H9 (cell line): ENCODE measurements around the gene ERP29. TPM values are rescaled to one million over a fixed set of nuclear protein-coding genes. Genes with fewer than 3 reads are reported as not detected.

Experiments used
- DNase-seq: peaks from one replicate; pipeline ENCODE4 v3.0.0-alpha.2; 2017
- H2AFZ ChIP-seq: one replicate; pipeline ENCODE4 v1.6.1; 2013; ENCODE audit warnings: mild to moderate bottlenecking, low read length, control low read depth, moderate library complexity
- H2AK5ac ChIP-seq: 2 replicates; pipeline ENCODE4 v1.6.1; 2013; ENCODE audit warnings: low read length, control low read depth, mixed read lengths; ENCODE audit not compliant: insufficient read length
- H2BK120ac ChIP-seq: one replicate; pipeline ENCODE4 v1.6.1; 2013; ENCODE audit warnings: low read depth, mild to moderate bottlenecking, low read length, control low read depth, inconsistent platforms; ENCODE audit not compliant: poor library complexity, severe bottlenecking
- H2BK12ac ChIP-seq: 2 replicates; pipeline ENCODE4 v1.6.1; 2013; ENCODE audit warnings: low read length, control low read depth, mixed read lengths, low read depth; ENCODE audit not compliant: insufficient read length
- H2BK15ac ChIP-seq: 2 replicates; pipeline ENCODE4 v1.6.1; 2013; ENCODE audit warnings: low read depth, low read length, control low read depth
- H2BK20ac ChIP-seq: one replicate; pipeline ENCODE4 v1.6.1; 2013; ENCODE audit warnings: low read depth, mild to moderate bottlenecking, low read length, control low read depth, inconsistent platforms; ENCODE audit not compliant: poor library complexity, severe bottlenecking
- H2BK5ac ChIP-seq: 2 replicates; pipeline ENCODE4 v1.6.1; 2013; ENCODE audit warnings: low read length, control low read depth, mixed read lengths; ENCODE audit not compliant: insufficient read length
- H3K14ac ChIP-seq: 2 replicates; pipeline ENCODE4 v1.6.1; 2013; ENCODE audit warnings: low read length, control low read depth; ENCODE audit not compliant: insufficient read depth
- H3K18ac ChIP-seq: 2 replicates; pipeline ENCODE4 v1.6.1; 2013; ENCODE audit warnings: low read depth, mild to moderate bottlenecking, mixed read lengths, low read length, control low read depth; ENCODE audit not compliant: insufficient read length
- H3K23ac ChIP-seq: 2 replicates; pipeline ENCODE4 v1.6.1; 2013; ENCODE audit warnings: low read length, control low read depth, mixed read lengths, low read depth; ENCODE audit not compliant: insufficient read length
- H3K23me2 ChIP-seq: 2 replicates; pipeline ENCODE4 v1.6.1; 2013; ENCODE audit warnings: low read depth, mild to moderate bottlenecking, mixed read lengths, low read length, control low read depth; ENCODE audit not compliant: insufficient read length, poor library complexity, severe bottlenecking
- H3K27ac ChIP-seq: 2 replicates; pipeline ENCODE4 v1.5.1; 2013; ENCODE audit warnings: low read length, control low read depth, mixed read lengths, low read depth; ENCODE audit not compliant: insufficient read length
- H3K27me3 ChIP-seq: 2 replicates; pipeline ENCODE4 v1.6.1; 2013; ENCODE audit warnings: low read length, control low read depth, inconsistent platforms; ENCODE audit not compliant: insufficient read depth
- H3K4ac ChIP-seq: 2 replicates; pipeline ENCODE4 v1.6.1; 2013; ENCODE audit warnings: low read depth, mild to moderate bottlenecking, control low read depth, inconsistent platforms, low read length, moderate library complexity
- H3K4me1 ChIP-seq: 2 replicates; pipeline ENCODE4 v1.6.1; 2013; ENCODE audit warnings: low read length, control low read depth, inconsistent platforms; ENCODE audit not compliant: insufficient read depth
- H3K4me2 ChIP-seq: 2 replicates; pipeline ENCODE4 v1.6.1; 2013; ENCODE audit warnings: low read length, control low read depth, mixed read lengths; ENCODE audit not compliant: insufficient read length, insufficient read depth
- H3K56ac ChIP-seq: 2 replicates; pipeline ENCODE4 v1.6.1; 2013; ENCODE audit warnings: low read depth, mild to moderate bottlenecking, mixed read lengths, low read length, control low read depth; ENCODE audit not compliant: insufficient read length
- H3K79me1 ChIP-seq: 2 replicates; pipeline ENCODE4 v1.6.1; 2013; ENCODE audit warnings: low read depth, mild to moderate bottlenecking, moderate library complexity, low read length, control low read depth, inconsistent platforms; ENCODE audit not compliant: insufficient read depth, poor library complexity, severe bottlenecking
- H3K79me2 ChIP-seq: 2 replicates; pipeline ENCODE4 v1.6.1; 2013; ENCODE audit warnings: low read length, control low read depth, inconsistent platforms; ENCODE audit not compliant: insufficient read depth
- H3K9ac ChIP-seq: 2 replicates; pipeline ENCODE4 v1.6.1; 2013; ENCODE audit warnings: low read length, control low read depth, mixed read lengths; ENCODE audit not compliant: insufficient read length; ENCODE audit errors: extremely low read depth
- H3K9me3 ChIP-seq: one replicate; pipeline ENCODE4 v1.6.1; 2013; ENCODE audit warnings: low read depth, low read length, inconsistent platforms; ENCODE audit not compliant: control insufficient read depth
- H3T11ph ChIP-seq: one replicate; pipeline ENCODE4 v1.6.1; 2013; ENCODE audit warnings: mild to moderate bottlenecking, low read length, control low read depth, inconsistent platforms
- H4K20me1 ChIP-seq: one replicate; pipeline ENCODE4 v1.6.1; 2013; ENCODE audit not compliant: control insufficient read depth, insufficient read length, insufficient read depth
- H4K5ac ChIP-seq: 2 replicates; pipeline ENCODE4 v1.6.1; 2013; ENCODE audit warnings: low read depth, mild to moderate bottlenecking, mixed read lengths, low read length, control low read depth; ENCODE audit not compliant: insufficient read length
- H4K8ac ChIP-seq: replicated peaks from 2 replicates; pipeline ENCODE4 v1.6.1; 2013; ENCODE audit warnings: low read length, control low read depth, mixed read lengths, low read depth; ENCODE audit not compliant: insufficient read length
- H4K91ac ChIP-seq: 2 replicates; pipeline ENCODE4 v1.6.1; 2013; ENCODE audit warnings: low read depth, mild to moderate bottlenecking, moderate library complexity, mixed read lengths, low read length, control low read depth; ENCODE audit not compliant: insufficient read length
- H3K27ac Mint-ChIP-seq, 3 experiments: 2 replicates in 2 of 3; 3 replicates in 1 of 3; pipeline ENCODE4 v1.8.0; 2020 to 2021; ENCODE audit warnings: mixed read lengths in 3 of 3, mild to moderate bottlenecking in 1 of 3, moderate library complexity in 1 of 3
- H3K27me3 Mint-ChIP-seq: 2 replicates; pipeline ENCODE4 v1.8.0; 2021; ENCODE audit warnings: low read depth, mild to moderate bottlenecking, moderate library complexity, mixed read lengths
- H3K36me3 Mint-ChIP-seq, 3 experiments: 2 replicates in 2 of 3; 3 replicates in 1 of 3; pipeline ENCODE4 v1.8.0; 2020 to 2021; ENCODE audit warnings: low read depth in 3 of 3, mixed read lengths in 3 of 3; ENCODE audit not compliant: insufficient read depth in 1 of 3
- H3K4me1 Mint-ChIP-seq, 2 experiments: 2 replicates each; pipeline ENCODE4 v1.8.0; 2020; ENCODE audit warnings: mixed read lengths in 2 of 2
- H3K4me3 Mint-ChIP-seq, 2 experiments: 2 replicates in 1 of 2; 3 replicates in 1 of 2; pipeline ENCODE4 v1.8.0; 2020 to 2021; ENCODE audit warnings: mild to moderate bottlenecking in 2 of 2, mixed read lengths in 2 of 2, moderate library complexity in 1 of 2
- H3K9me3 Mint-ChIP-seq, 2 experiments: 2 replicates in 1 of 2; 3 replicates in 1 of 2; pipeline ENCODE4 v1.8.0; 2020; ENCODE audit warnings: mild to moderate bottlenecking in 2 of 2, mixed read lengths in 2 of 2, moderate library complexity in 1 of 2
- total RNA-seq: library from RNA; stranded (reverse); gene quantifications from 2 replicates; pipeline ENCODE4 v1.2.1, GENCODE V29; 2021
- TF ChIP-seq, protein P1 (sequence below): fragments of 200-600 bp; sonication (generic); conservative IDR thresholded peaks from 3 replicates; pipeline ENCODE4 v1.8.0; 2021; ENCODE audit warnings: antibody characterized with exemption, mild to moderate bottlenecking

Gene ERP29
- total RNA-seq, 1 experiment from 2014 or later: 160 TPM

DNA sequence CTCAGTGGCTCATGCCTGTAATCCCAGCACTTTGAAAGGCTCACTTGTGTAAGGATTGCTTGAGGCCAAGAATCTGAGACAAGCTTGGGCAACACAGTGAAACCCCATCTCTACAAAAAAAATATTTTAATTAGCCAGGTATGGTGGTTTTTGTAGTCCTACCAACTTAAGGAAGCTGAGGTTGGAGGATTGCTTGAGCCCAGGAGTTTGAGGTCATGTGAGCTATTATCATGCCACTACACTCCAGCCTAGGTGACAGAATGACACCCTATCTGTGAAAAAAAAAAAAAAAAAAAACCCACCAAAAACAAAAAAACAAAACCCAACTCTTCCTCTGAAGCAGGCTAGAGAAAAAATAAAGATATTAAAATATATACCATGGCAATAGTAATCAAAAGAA is 41.4 kb upstream of the ERP29 start:
- no peak overlapping the region for H4K8ac ChIP-seq
- Mint-ChIP-seq H3K27ac (no peak overlapping the region), H3K4me1 (0 out of 4 replicates have a peak, but pooled peaks cover 0 to 4% of the 10 kb centered on the region in 2 experiments), H3K36me3 (peaks cover 4 to 11% (median 5%) of the 10 kb centered on the region in 3 experiments; a peak in 6 of 7 replicates), H3K4me3 (no peak overlapping the region), H3K27me3 (no peaks in the 10 kb centered on the region; the same call in 1 of the 2 replicates), H3K9me3 (peaks cover 12 to 16% of the 10 kb centered on the region in 2 experiments)
- no peaks in the 10 kb centered on the region for H3K9me3 ChIP-seq
- H2BK20ac ChIP-seq: no peak overlapping the region
- DNase-seq: no peak
- H4K20me1 ChIP-seq: no peaks in the 10 kb centered on the region
- no peak overlapping the region for H3T11ph ChIP-seq
- TF ChIP-seq, protein P1, sequence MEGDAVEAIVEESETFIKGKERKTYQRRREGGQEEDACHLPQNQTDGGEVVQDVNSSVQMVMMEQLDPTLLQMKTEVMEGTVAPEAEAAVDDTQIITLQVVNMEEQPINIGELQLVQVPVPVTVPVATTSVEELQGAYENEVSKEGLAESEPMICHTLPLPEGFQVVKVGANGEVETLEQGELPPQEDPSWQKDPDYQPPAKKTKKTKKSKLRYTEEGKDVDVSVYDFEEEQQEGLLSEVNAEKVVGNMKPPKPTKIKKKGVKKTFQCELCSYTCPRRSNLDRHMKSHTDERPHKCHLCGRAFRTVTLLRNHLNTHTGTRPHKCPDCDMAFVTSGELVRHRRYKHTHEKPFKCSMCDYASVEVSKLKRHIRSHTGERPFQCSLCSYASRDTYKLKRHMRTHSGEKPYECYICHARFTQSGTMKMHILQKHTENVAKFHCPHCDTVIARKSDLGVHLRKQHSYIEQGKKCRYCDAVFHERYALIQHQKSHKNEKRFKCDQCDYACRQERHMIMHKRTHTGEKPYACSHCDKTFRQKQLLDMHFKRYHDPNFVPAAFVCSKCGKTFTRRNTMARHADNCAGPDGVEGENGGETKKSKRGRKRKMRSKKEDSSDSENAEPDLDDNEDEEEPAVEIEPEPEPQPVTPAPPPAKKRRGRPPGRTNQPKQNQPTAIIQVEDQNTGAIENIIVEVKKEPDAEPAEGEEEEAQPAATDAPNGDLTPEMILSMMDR: no peak
- no peak overlapping the region for H2AK5ac ChIP-seq
- no peak overlapping the region for H3K9ac ChIP-seq
- no peaks in the 10 kb centered on the region for H3K23me2 ChIP-seq
- no peak overlapping the region for H2AFZ ChIP-seq
- H2BK120ac ChIP-seq: no peak overlapping the region
- no peak overlapping the region for H2BK12ac ChIP-seq
- no peak overlapping the region for H3K27ac ChIP-seq
- no peak overlapping the region for H3K18ac ChIP-seq
- H2BK5ac ChIP-seq: no peak overlapping the region
- H3K4me1 ChIP-seq: no peaks in the 10 kb centered on the region
- H2BK15ac ChIP-seq: no peak overlapping the region
- no peaks in the 10 kb centered on the region for H3K79me2 ChIP-seq
- no peak overlapping the region for H3K23ac ChIP-seq
- H3K56ac ChIP-seq: no peak overlapping the region
- H3K14ac ChIP-seq: no peak overlapping the region
- no peak overlapping the region for H4K91ac ChIP-seq
- no peak overlapping the region for H3K4ac ChIP-seq
- H4K5ac ChIP-seq: no peak overlapping the region
- no peaks in the 10 kb centered on the region for H3K27me3 ChIP-seq
- H3K79me1 ChIP-seq: no peaks in the 10 kb centered on the region
- H3K4me2 ChIP-seq: no peak overlapping the region
